Activated T-cell treated with anti-CD3 and anti-CD28 coated beads, Interleukin-2, amount 50 U/mL, for 72 hours (primary cell): ENCODE measurements around the gene FOXP1. TPM values are rescaled to one million over a fixed set of nuclear protein-coding genes. Genes with fewer than 3 reads are reported as not detected.

Source experiments
- ATAC-seq, 2 donors: fragments of 150-1000 bp; cut with Tn5 transposase; replicated peaks in 1 of 2; 2 replicates each; pipeline ENCODE4 v1.10.0; 2021; ENCODE audit warnings: moderate library complexity in 2 of 2, mild to moderate bottlenecking in 1 of 2
- DNase-seq, 2 donors: peaks; one replicate each; pipeline ENCODE4 v3.0.0; 2021 to 2022; ENCODE audit warnings: mixed read lengths in 1 of 2
- H3K27ac Mint-ChIP-seq: one replicate; pipeline ENCODE4 v1.8.0; 2022; ENCODE audit warnings: mild to moderate bottlenecking, moderate library complexity, mixed read lengths
- H3K27me3 Mint-ChIP-seq: one replicate; pipeline ENCODE4 v1.8.0; 2022; ENCODE audit warnings: low read depth, mixed read lengths
- H3K36me3 Mint-ChIP-seq, 2 donors: one replicate each; pipeline ENCODE4 v1.8.0; 2022; ENCODE audit warnings: mixed read lengths in 2 of 2, mild to moderate bottlenecking in 1 of 2; ENCODE audit not compliant: insufficient read depth in 2 of 2
- H3K4me1 Mint-ChIP-seq: one replicate; pipeline ENCODE4 v1.8.0; 2022; ENCODE audit warnings: low read depth, mixed read lengths
- H3K4me3 Mint-ChIP-seq, 2 donors: one replicate each; pipeline ENCODE4 v1.8.0; 2022; ENCODE audit warnings: mild to moderate bottlenecking in 2 of 2, mixed read lengths in 2 of 2, moderate library complexity in 2 of 2
- H3K9me3 Mint-ChIP-seq, 2 donors: one replicate each; pipeline ENCODE4 v1.8.0; 2022; ENCODE audit warnings: mixed read lengths in 2 of 2
- total RNA-seq, 2 donors: library from RNA; stranded (reverse); gene quantifications; one replicate each; pipeline ENCODE4 v1.2.3, GENCODE V29; 2022

FOXP1 gene
- total RNA-seq, 2 donors from 2014 or later: 124 to 156 TPM

DNA sequence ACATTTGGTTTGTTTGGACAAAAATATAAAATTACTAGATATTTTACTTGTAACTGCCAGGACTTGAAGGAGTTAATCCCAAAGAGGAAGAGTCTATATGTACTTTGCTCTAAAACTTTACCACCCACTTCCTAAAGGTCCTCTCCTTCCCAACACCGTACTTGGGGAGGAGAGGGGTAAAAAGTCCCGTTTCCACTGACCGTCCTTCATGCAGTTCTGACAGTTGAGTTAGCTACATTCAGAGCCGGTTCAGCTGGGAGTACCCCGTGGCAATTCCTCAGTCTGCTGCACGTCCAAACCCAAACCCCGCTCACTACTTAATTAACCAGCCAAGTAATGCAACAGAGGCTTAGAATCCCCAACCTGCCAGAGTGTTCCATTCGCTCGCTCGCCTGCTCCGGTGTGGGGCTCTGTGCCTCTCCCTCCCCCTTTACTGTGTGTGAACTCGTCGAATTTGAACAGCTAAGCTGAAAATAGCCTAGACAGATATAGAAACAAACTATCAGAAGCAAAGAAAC lies 519.7 kb downstream of the FOXP1 start:
- ATAC-seq (peak; percentile 8 to 32), DNase-seq (peak; percentile 53 to 59)
- Mint-ChIP-seq H3K36me3 (no peaks in the 10 kb centered on the region), H3K27ac (no peak overlapping the region), H3K27me3 (no peaks in the 10 kb centered on the region), H3K4me3 (no peak overlapping the region), H3K4me1 (peaks cover 35% of the 10 kb centered on the region), H3K9me3 (no peaks in the 10 kb centered on the region)

DNA sequence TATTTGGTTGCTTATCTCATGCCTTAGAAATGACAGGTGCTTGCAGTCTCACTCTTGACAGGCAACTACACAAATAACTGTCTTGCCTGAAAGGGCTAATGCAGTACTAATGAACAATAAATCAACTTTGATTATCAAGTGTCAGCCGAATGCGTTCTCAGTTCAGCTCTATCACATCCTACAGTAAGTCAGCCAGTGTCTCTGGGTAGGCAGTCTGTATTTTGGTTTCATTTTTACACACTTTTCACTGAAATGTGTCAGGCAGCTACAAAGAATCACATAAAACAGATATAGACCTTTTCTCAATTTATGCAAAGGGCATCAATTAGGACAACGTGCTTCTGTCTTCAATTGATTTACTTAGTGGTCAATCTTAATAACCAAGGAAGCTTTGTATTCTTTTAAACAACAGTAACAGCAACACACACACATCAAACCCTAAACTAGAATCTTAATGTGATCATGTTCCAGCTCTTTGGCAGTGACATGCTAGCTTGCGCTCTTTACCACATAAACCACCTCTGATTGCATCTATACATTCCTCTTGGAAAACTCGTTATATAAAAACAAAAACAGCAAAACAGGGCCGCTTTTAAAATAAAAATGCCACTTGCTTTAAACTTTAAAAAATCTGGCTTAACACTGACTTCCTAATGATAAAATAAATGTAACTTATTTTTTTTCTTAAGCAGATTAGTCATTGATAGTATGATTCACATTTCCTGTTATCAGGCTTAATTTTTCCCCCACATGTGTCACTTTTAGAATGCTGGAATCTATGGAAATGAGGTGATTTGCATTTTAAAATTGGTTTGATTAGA lies 520.4 kb downstream of the FOXP1 start:
- no peak overlapping the region for H3K4me3 Mint-ChIP-seq
- DNase-seq: peak; percentile 28 to 34
- no peaks in the 10 kb centered on the region for H3K9me3 Mint-ChIP-seq
- no peak overlapping the region for H3K27ac Mint-ChIP-seq
- peaks cover 28% of the 10 kb centered on the region for H3K4me1 Mint-ChIP-seq
- no peaks in the 10 kb centered on the region for H3K27me3 Mint-ChIP-seq
- H3K36me3 Mint-ChIP-seq: no peaks in the 10 kb centered on the region
- peak; percentile 56 to 58 for ATAC-seq

DNA sequence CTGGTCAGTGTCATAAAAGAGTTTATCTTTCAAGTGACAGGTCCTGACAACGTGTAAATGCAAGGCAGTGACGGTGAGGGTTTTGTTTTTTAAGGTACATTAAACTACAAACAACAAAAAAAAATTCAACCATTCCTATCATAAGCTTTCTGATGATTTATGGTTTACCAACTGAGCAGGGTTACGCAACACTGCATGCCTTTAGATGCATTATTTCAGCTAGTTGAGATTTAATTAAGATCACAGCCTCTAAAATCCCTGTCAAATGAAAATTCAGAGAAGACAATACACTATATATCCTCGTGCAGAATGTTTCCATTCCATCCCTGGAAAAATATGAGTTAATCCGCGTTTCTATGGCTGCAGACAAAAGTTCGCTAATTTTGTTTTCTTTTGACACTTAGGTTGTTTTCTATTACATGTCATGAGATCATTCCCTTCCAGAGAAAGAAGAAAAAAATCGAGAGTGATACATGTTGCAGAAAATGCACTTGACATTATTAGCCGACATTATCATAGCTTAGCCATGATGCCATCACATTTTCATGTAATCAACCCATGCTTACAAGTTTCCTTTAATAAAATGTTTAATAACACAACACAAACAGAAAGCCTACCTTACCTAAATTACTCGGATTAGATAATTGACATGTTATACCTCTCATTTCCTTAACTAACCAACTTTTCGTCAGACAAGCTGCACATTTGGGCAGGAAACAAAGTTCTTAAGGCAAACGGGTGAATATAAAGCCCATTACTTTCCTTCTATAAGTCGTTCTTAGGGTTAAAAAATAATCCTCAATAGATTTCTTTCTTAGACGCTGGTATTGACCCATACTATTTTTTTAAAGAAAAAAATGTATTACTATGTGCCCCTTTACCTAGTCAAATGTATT lies 521.2 kb downstream of the FOXP1 start:
- Mint-ChIP-seq H3K36me3 (no peaks in the 10 kb centered on the region), H3K9me3 (no peaks in the 10 kb centered on the region), H3K27me3 (no peaks in the 10 kb centered on the region), H3K4me1 (peaks cover 20% of the 10 kb centered on the region), H3K27ac (no peak overlapping the region), H3K4me3 (no peak overlapping the region)
- DNase-seq (no peak), ATAC-seq (no peak)

DNA sequence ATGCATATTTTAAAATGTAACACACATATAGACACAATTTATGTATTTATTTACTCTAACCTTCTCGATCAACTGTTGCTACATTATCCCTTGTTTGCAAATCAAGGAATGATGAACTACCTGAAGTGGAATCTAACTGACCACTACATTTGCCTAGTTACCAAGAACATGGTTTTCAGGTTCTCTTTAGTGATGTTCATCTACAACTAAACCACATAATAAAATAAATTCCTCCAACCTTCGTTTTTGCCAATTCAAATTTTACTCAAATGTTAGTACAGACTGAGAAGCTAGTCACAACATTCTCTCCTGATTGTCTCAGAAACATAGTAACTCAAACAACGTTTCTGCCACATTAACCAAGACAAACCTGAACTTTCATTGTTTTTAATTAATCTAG lies 521.9 kb downstream of the FOXP1 start:
- Mint-ChIP-seq H3K9me3 (no peaks in the 10 kb centered on the region), H3K4me3 (no peak overlapping the region), H3K27ac (no peak overlapping the region), H3K36me3 (no peaks in the 10 kb centered on the region), H3K27me3 (no peaks in the 10 kb centered on the region), H3K4me1 (peaks cover 13% of the 10 kb centered on the region)
- no peak for ATAC-seq
- DNase-seq: no peak

DNA sequence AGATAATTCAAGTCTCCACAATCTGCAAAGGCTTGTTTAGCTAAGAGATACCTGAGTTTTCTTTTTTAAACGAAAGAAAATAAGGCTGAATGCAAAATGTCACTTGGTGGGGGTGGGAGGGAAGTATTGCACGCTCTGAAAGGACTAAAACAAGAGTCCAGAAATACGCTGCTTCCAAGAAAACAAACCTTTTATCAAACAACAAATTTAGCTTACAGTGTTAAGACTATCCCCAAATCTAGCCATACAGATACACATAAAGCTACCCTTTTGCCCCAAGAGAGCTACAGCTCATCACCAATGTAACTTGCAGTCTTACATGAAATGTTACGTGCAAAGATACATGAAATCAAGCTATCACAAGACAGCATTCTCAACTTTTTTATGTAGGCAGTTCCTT lies 522.5 kb downstream of the FOXP1 start:
- Mint-ChIP-seq H3K27ac (no peak overlapping the region), H3K9me3 (no peaks in the 10 kb centered on the region), H3K4me3 (no peak overlapping the region), H3K27me3 (no peaks in the 10 kb centered on the region), H3K36me3 (no peaks in the 10 kb centered on the region), H3K4me1 (peaks cover 7% of the 10 kb centered on the region)
- DNase-seq: no peak
- ATAC-seq: no peak

DNA sequence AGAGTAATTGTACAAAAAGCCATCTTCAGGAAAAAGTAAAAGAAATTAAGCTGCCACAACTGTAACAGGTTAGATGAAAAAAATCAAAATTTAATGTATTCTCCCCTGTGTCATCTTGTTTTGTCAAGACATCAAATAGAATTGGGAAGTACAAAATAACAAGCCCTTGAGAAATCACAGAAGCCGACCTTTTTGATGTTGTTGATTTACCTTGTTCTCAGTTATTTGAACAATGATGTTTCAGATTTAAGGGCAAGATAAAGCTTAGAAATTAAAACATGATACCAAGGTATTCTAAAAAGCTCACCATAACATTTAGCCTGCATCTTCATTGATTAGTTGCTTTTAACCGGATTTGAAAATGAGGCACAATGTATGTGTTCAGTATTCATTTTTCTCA lies 523.0 kb downstream of the FOXP1 start:
- peaks cover 2% of the 10 kb centered on the region for H3K4me1 Mint-ChIP-seq
- no peak overlapping the region for H3K4me3 Mint-ChIP-seq
- no peaks in the 10 kb centered on the region for H3K9me3 Mint-ChIP-seq
- no peaks in the 10 kb centered on the region for H3K27me3 Mint-ChIP-seq
- ATAC-seq (no peak), DNase-seq (no peak)
- no peak overlapping the region for H3K27ac Mint-ChIP-seq
- no peaks in the 10 kb centered on the region for H3K36me3 Mint-ChIP-seq

DNA sequence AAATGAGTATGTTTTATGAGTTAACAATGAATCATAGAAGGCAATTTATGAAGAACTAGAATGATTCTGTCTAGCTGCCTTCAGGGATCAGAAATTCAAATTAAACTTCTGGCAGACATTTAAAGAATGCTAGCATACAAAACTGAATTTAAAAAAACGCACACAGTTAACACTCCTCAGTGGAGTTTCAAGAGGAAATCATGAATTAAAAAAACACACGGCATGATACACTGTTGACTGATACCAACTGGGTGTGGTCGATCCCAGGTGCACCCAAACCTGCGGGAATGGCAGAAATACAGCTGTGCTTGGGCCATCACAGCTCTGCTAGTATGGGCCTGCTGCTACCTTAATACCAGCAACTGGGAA lies 526.0 kb downstream of the FOXP1 start:
- peaks cover 7 to 8% of the 10 kb centered on the region in 2 donors for H3K36me3 Mint-ChIP-seq
- no peaks in the 10 kb centered on the region for H3K4me1 Mint-ChIP-seq
- no peaks in the 10 kb centered on the region for H3K9me3 Mint-ChIP-seq
- H3K27ac Mint-ChIP-seq: no peak overlapping the region
- H3K27me3 Mint-ChIP-seq: no peaks in the 10 kb centered on the region
- DNase-seq (no peak), ATAC-seq (peak; percentile 88)
- peak overlapping the region; percentile 84 to 96 for H3K4me3 Mint-ChIP-seq

DNA sequence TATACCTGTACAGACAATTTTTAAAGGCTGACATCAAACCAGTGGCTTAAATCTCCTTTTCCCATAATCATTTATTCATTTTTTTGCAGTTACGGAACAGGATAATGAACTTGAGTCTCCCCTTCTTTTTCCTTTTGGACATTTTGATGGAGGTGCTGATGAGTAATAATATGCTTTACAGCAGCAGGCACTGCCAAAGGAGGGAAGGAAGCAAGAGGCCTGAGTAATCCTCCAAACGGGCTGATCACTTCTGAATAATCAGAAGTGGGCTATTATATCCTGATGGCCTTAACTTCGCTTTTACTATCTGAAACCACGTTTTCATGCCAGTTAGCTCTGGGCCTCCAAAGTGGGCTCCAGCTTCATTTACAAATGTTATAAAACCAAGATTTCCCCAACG lies 527.2 kb downstream of the FOXP1 start:
- no peak for DNase-seq
- no peaks in the 10 kb centered on the region for H3K27me3 Mint-ChIP-seq
- no peak overlapping the region for H3K27ac Mint-ChIP-seq
- ATAC-seq: no peak
- H3K4me1 Mint-ChIP-seq: peaks cover 11% of the 10 kb centered on the region
- peaks cover 8 to 16% of the 10 kb centered on the region in 2 donors for H3K36me3 Mint-ChIP-seq
- no peaks in the 10 kb centered on the region for H3K9me3 Mint-ChIP-seq
- peak overlapping the region; percentile 84 to 96 for H3K4me3 Mint-ChIP-seq

DNA sequence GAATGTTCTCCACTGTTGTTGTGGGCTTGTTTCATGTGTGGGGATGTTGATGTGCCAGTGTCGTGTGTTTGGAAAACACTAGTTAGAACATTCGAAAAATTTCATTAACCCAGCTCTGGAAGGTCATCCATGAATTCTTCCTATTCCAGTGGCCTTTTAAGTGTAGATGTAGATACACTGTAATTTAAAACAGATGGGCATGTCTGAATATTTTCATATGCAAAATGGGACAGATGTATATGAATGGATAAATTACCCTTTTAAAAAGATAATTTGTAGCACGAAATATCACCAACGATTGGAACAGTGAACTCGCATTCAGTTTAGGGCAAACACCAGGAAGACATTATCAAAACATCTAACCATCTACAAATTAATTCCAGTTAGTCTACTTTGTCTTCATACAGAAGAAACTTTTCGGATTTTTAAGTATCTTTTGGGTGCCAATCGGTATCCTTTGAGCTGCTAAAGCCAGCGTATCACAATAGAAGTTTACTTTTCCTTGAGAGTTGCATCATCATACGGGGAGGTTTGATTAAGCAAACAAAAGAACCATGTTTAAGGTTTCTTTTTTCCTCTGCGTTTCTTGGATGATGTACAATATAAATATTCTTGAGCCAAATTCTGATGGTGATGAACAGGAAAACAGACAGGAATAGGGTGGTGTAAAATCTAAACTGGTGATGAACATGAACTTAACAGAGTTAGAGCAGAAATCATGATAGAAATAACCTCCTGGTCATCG lies 528.1 kb downstream of the FOXP1 start:
- Mint-ChIP-seq H3K27ac (peak overlapping the region; percentile 28), H3K4me1 (peaks cover 20% of the 10 kb centered on the region), H3K9me3 (no peaks in the 10 kb centered on the region), H3K27me3 (no peaks in the 10 kb centered on the region), H3K4me3 (peak overlapping the region; percentile 14 to 96), H3K36me3 (peaks cover 11 to 22% of the 10 kb centered on the region in 2 donors)
- no peak for DNase-seq
- ATAC-seq: no peak

DNA sequence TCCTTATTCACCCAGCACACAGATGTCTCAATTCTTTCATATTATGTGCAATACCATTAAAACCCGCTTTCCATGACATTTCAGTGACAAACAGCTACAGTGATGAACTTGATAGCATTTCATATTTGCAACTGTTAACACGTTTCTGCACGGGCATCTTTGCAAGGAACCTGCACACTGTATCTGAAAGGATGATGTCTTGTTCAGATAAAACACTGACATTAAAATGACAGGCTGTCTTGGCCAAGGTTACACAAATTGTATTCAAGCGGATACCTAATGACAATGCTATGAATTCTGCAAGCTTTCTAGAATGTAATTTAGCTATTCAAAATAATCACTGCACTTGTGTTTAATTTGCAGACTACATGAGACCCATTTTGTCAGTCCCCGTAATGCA lies 529.2 kb downstream of the FOXP1 start:
- no peaks in the 10 kb centered on the region for H3K9me3 Mint-ChIP-seq
- peak overlapping the region in 1 of 2 donors; percentile 30 for H3K4me3 Mint-ChIP-seq
- H3K27ac Mint-ChIP-seq: peak overlapping the region; percentile 68
- H3K36me3 Mint-ChIP-seq: peaks cover 15 to 31% of the 10 kb centered on the region in 2 donors
- peaks cover 31% of the 10 kb centered on the region for H3K4me1 Mint-ChIP-seq
- no peak for ATAC-seq
- DNase-seq: no peak
- no peaks in the 10 kb centered on the region for H3K27me3 Mint-ChIP-seq

DNA sequence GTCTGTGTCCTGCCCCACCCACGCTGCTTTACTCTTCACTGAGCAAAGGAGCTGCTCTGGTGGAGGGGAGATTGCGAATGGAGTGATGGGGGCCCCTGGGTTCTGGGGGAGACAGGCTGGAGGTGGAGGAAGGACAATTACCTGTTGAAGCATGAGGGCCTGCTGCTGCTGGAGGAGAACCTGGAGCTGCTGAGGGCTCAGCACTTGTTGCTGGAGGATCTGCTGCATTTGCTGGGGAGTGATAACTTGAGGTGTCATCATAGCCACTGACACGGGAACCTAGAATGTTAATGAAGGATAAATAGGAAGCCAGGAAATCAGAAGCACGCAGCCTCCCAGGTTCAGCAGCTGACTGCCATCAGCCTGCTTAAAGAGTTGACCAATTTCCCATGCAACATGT lies 530.0 kb downstream of the FOXP1 start:
- ATAC-seq (no peak), DNase-seq (no peak)
- Mint-ChIP-seq H3K4me3 (peak overlapping the region in 1 of 2 donors; percentile 6), H3K27ac (peak overlapping the region; percentile 54), H3K36me3 (peaks cover 18 to 34% of the 10 kb centered on the region in 2 donors), H3K27me3 (no peaks in the 10 kb centered on the region), H3K4me1 (peaks cover 39% of the 10 kb centered on the region), H3K9me3 (no peaks in the 10 kb centered on the region)

DNA sequence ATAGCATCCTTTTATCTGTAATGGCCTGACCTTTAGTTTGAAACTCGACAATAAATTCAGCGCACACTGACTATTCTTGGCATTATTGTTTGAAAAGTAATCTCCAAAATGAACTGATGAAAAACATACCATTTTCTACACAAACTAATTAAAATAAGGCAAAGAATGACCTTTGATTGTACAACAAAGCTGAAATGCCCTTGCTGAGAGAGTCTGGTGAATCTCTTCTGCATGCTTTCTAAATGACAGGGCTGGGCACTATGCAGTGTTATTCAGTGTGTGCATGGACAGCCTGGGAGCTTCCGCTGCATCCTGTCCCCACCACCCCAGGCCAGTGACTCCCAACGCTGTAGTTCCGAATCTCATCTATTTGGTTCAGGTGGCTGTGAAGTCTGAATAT lies 530.8 kb downstream of the FOXP1 start:
- ATAC-seq: no peak
- H3K27ac Mint-ChIP-seq: peak overlapping the region; percentile 17
- H3K4me3 Mint-ChIP-seq: peak overlapping the region in 1 of 2 donors; percentile 5
- peaks cover 47% of the 10 kb centered on the region for H3K4me1 Mint-ChIP-seq
- DNase-seq: no peak
- peaks cover 18 to 34% of the 10 kb centered on the region in 2 donors for H3K36me3 Mint-ChIP-seq
- no peaks in the 10 kb centered on the region for H3K9me3 Mint-ChIP-seq
- H3K27me3 Mint-ChIP-seq: no peaks in the 10 kb centered on the region
